HG03196 (cell line): ENCODE data around the gene CREBZF.
"Not testable (repeated sequence)": the region's sequence is repeated elsewhere in the genome, so short reads cannot be mapped to it uniquely, and the experiment has no call there.

Experiments
- ATAC-seq: cut with Tn5 transposase; IDR thresholded peaks from one replicate; pipeline ENCODE4 v1.9.1; 2021; ENCODE audit not compliant: unreplicated experiment

The CREBZF gene

DNA sequence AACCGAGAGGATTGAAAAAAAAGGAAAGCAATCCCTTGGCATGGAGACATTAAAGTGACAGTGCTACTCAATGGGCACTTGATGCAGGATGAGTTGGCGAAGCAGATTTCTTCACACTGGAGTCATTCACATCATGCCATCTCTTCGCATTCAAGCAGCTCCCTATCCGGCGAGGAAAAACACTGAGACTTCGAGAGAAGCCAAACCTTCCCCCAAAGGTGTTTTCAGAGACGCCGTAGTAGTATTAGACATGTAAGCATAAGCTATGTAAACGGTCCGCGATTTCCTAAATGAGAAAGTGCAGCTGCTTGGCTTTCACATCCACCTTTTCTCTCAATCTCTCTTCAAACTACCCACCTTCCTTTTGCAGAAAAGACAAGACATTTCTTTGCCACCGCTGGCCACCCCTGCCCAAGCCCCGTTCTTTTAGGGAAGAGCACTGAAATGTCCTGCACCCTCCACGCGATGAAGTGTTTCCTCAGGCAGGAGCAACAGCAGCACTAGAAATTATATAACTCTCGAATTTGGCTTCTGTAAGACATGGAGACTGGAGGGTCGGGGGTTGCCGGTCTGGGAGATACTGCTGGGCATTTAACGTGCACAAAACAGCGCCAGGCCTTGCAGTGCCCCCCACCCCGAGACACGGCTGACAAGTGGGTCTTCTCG lies 37.5 kb downstream of the CREBZF start, which contains the start of gene DLG2:
Gene DLG2 (minus strand): TSS at position 13 of the 666 bp plus-strand sequence.
- no peak for ATAC-seq

DNA sequence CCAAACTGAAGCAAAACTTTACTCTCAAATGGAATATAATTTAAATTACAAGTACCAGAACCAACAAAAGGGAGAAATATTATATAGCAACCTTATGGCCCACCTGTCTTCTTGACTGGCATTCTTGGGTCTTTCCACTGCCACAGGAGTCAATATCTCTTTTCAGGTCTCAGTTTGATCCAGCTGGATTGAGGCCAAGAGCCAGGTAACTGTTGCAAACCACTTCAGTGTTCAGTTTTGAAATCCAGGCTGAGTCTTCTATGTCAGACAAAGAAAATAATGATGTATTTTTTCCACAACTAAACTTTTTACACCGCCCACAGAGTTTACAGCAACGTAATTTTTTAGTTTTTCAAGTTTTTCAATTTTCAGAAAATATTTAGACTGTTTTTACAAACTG lies 38.4 kb downstream of the CREBZF start:
- no peak for ATAC-seq

DNA sequence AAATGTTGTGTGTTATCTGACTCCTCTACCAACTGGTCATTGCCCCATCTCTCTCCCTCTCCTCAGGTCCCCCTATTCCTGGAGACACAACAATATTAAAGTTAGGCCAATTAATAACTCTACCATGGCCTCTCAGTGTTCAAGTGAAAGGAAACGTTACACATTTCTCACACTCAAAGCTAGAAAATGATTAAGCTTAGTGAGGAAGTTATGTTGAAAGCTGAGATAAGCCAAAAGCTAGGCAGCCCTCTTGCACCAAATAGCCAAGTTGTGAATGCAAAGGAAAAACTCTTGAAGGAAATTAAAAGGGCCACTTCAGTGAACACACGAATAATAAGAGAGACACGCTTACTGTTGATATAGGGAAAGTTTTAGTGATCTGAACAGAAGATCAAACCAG lies 44.7 kb downstream of the CREBZF start:
- ATAC-seq = no peak

DNA sequence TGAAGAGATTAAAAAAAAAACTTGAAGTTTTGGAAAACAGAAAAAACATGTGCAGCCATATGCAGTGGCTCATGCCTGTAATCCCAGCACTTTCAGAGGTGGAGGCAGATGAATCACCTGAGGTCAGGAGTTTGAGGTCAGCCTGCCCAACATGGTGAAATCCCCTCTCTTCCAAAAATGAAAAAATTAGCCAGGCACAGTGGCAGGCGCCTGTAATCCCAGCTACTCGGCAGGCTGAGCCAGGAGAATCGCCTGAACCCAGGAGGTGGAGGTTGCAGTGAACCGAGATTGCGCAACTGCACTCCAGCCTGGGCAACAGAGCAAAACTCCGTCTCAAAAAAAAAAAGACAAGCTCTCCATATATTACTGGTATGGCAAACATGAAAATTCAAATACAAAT lies 45.4 kb downstream of the CREBZF start:
- ATAC-seq = no peak

DNA sequence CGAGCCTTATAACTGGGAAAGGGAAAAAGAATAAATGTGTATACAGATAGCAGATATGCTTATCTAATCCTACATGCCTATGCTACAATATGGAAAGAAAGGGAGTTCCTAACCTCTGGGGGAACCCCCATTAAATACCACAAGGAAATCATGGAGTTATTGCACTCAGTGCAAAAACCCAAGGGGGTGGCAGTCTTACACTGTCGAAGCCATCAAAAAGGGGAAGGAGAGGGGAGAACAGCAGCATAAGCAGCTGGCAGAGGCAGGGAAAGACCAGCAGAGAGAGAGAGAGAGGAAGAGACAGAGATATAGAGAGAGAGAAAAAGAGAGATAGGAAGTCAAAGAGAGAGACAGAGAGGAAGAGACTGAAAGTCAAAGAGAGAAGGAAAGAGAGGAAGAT lies 53.3 kb downstream of the CREBZF start:
- not testable (repeated sequence) for ATAC-seq
